Measurements from ENCODE around the gene CANT1. TPM values are rescaled to one million over a fixed set of nuclear protein-coding genes. Genes with fewer than 3 reads are reported as not detected.

Gene CANT1
- total and polyA plus RNA-seq, 9 of the 15 experiments (the other 6 are each of a cell fraction or from before 2014, with no cell fraction given) = 2.7 to 66.4 (median 22.5) TPM

DNA sequence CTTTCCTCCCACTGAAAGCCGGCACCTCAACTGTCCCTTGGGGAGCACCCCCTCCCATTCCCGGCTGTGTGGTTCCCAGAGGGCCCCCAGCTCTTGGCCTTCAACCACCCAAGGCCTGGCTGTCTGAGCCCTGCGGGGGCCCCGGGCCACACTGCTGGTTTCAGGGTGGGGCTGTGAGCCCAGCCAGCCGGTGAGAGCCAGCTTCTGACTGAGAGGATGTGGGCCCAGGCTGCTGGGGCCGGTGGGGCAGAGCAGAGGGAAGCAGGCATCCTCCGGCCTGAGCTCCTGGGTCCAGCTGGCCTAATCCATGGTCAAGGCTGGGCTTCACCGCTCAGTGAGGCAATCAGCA lies 29.0 kb downstream of the CANT1 start:
- Histone ChIP-seq H2AFZ (ENCODE audit: low read depth, low read length) (no peak overlapping the region; the same call in 1 of the 2 replicates), H3K4me1 (replicated peaks in 1 of 2; ENCODE audit: control insufficient read depth in 2 of 2, insufficient read depth in 2 of 2, low read length in 2 of 2) (peaks cover under 1 to 39% of the 10 kb centered on the region in 2 experiments; a peak in 4 of 5 replicates), H3K79me2 (ENCODE audit: control insufficient read depth, insufficient read depth, low read length) (no peaks in the 10 kb centered on the region), H3K9me1 (ENCODE audit: control insufficient read depth, insufficient read depth, low read length) (no peaks in the 10 kb centered on the region), H3K36me3 (ENCODE audit: control insufficient read depth, insufficient read depth, low read length) (no peaks in the 10 kb centered on the region), H4K20me1 (replicated peaks; ENCODE audit: control insufficient read depth, insufficient read depth, low read length) (no peaks in the 10 kb centered on the region), H3K27me3 (ENCODE audit: control insufficient read depth in 2 of 2, insufficient read depth in 2 of 2, low read length in 2 of 2) (no peaks in the 10 kb centered on the region), H3K4me2 (ENCODE audit: insufficient read depth, low read length) (no peak overlapping the region), H3K27ac (ENCODE audit: extremely low read depth, low read depth, low read length) (no peak overlapping the region), H3K9me3 (replicated peaks; ENCODE audit: control insufficient read depth, insufficient read depth, low read depth, low read length) (no peaks in the 10 kb centered on the region), H3K9ac (ENCODE audit: insufficient read depth in 1 of 2, low read depth in 2 of 2, low read length in 2 of 2) (peak overlapping the region in 1 of 2 experiments; percentile 31; a peak in 1 of 4 replicates), H3K4me3 (no peak overlapping the region)
- FAIRE-seq = no peak
- POLR2A ChIA-PET = no interaction called here
- WGBS (ENCODE audit: insufficient coverage, low coverage, missing lambda C conversion rate) = 49% methylated on average over 8 of the region's 8 CpGs
- CTCF ChIA-PET (ENCODE audit: low intra/inter-chr PET ratio) = no interaction called here
- BruUV-seq (replicated peaks) = no TSS peak
- in situ Hi-C loops (cut with MboI) = no loop called here
- no peak for DNase-seq (ENCODE audit: extremely low read depth in 1 of 4, low spot score in 3 of 4)
- peak; percentile 14; the same call in 2 of the 3 replicates for ATAC-seq
- intact Hi-C loops (cut with micrococcal nuclease) = no loop called here
- no peak for TF ChIP-seq NFRKB (IDR thresholded peaks at IDR 0.05; ENCODE audit: low read depth)
- no peak for TF ChIP-seq WHSC1 (IDR thresholded peaks at IDR 0.05; ENCODE audit: low read length)
- no peak for TF ChIP-seq NCOA1 (IDR thresholded peaks at IDR 0.05; ENCODE audit: low read depth)
- TF ChIP-seq BRF1 (IDR thresholded peaks at IDR 0.05; ENCODE audit: borderline replicate concordance, extremely low read depth, insufficient read length) = no peak
- TF ChIP-seq, protein P1, sequence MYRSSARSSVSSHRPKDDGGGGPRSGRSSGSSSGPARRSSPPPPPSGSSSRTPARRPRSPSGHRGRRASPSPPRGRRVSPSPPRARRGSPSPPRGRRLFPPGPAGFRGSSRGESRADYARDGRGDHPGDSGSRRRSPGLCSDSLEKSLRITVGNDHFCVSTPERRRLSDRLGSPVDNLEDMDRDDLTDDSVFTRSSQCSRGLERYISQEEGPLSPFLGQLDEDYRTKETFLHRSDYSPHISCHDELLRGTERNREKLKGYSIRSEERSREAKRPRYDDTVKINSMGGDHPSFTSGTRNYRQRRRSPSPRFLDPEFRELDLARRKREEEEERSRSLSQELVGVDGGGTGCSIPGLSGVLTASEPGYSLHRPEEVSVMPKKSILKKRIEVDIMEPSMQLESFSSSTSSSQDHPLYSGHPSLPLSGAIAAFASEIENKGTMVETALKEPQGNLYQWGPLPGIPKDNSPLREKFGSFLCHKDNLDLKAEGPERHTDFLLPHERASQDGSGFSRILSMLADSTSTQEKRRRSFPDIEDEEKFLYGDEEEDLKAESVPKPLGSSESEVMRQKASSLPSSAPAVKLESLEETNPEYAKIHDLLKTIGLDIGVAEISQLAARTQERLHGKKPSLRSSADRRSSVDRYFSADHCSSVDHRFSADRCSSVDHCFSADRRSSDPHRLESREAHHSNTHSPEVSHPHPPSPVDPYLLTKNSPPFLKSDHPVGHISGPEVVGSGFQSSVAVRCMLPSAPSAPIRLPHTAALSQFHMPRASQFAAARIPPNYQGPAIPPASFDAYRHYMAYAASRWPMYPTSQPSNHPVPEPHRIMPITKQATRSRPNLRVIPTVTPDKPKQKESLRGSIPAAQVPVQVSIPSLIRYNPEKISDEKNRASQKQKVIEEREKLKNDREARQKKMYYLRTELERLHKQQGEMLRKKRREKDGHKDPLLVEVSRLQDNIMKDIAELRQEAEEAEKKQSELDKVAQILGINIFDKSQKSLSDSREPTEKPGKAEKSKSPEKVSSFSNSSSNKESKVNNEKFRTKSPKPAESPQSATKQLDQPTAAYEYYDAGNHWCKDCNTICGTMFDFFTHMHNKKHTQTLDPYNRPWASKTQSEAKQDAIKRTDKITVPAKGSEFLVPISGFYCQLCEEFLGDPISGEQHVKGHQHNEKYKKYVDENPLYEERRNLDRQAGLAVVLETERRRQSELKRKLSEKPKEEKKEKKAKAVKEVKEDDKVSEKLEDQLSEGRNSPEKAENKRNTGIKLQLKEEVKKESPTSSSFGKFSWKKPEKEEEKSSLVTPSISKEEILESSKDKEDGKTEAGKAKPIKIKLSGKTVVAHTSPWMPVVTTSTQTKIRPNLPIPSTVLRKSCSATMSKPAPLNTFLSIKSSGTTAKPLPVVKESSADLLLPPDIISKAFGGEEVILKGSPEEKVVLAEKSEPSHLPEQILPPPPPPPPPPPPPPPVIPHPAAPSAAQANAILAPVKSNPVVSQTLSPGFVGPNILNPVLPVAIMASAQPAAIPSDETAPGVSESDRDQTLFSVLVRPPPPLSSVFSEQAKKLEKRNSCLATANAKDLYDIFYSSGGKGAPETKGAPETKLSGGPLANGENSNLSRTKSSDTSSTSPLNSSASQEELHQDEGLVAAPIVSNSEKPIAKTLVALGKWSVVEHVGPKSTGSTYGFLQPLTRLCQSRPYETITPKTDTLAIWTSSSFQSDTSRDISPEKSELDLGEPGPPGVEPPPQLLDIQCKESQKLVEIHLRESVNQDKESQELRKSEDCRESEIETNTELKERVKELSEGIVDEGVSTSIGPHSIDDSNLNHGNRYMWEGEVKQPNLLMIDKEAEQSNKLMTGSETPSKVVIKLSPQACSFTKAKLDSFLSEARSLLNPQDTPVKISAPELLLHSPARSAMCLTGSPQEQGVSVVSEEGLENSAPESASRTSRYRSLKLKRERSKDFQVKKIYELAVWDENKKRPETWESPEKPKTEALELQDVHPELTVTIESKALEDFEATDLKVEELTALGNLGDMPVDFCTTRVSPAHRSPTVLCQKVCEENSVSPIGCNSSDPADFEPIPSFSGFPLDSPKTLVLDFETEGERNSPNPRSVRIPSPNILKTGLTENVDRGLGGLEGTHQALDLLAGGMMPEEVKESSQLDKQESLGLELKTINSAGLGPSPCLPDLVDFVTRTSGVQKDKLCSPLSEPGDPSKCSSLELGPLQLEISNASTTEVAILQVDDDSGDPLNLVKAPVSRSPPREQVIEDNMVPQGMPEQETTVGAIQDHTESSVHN (IDR thresholded peaks at IDR 0.05; ENCODE audit: borderline replicate concordance in 1 of 2, low read depth in 1 of 2) = no peak
- no peak for TF ChIP-seq KLF10 (CRISPR knock-in tag; IDR thresholded peaks at IDR 0.05)
- TF ChIP-seq, protein P2, sequence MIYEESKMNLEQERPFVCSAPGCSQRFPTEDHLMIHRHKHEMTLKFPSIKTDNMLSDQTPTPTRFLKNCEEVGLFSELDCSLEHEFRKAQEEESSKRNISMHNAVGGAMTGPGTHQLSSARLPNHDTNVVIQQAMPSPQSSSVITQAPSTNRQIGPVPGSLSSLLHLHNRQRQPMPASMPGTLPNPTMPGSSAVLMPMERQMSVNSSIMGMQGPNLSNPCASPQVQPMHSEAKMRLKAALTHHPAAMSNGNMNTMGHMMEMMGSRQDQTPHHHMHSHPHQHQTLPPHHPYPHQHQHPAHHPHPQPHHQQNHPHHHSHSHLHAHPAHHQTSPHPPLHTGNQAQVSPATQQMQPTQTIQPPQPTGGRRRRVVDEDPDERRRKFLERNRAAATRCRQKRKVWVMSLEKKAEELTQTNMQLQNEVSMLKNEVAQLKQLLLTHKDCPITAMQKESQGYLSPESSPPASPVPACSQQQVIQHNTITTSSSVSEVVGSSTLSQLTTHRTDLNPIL (CRISPR knock-in tag; IDR thresholded peaks at IDR 0.05) = no peak
- TF ChIP-seq U2AF1 (optimal IDR thresholded peaks at IDR 0.05; ENCODE audit: low read depth, low read length) = no peak
- TF ChIP-seq SIN3B (IDR thresholded peaks at IDR 0.05; ENCODE audit: low read depth) = no peak
- no peak for TF ChIP-seq ERF (CRISPR knock-in tag; IDR thresholded peaks at IDR 0.05)
- TF ChIP-seq PHF21A (IDR thresholded peaks at IDR 0.05; ENCODE audit: borderline replicate concordance, low read depth) = no peak
